ENCODE data around the gene SHISAL1.

SHISAL1 gene

GRCh38 chr22:44224166-44224565 is 88.6 kb downstream of the SHISAL1 start:
- no peak for DNase-seq

- DNase-seq = no peak
Measured at GRCh38 chr22:44221710-44222475, 90.9 kb downstream of the SHISAL1 start.

- DNase-seq = no peak
Measured at GRCh38 chr22:44220727-44221680, 91.7 kb downstream of the SHISAL1 start.

GRCh38 chr22:44219101-44219870 is 93.5 kb downstream of the SHISAL1 start:
- no peak for DNase-seq

GRCh38 chr22:44218071-44218470 is 94.7 kb downstream of the SHISAL1 start:
- DNase-seq = no peak

GRCh38 chr22:44217346-44217745 is 95.4 kb downstream of the SHISAL1 start:
- DNase-seq = no peak

GRCh38 chr22:44215287-44215686 is 97.5 kb downstream of the SHISAL1 start:
- no peak for DNase-seq

- no peak for DNase-seq
Measured at GRCh38 chr22:44214764-44215163, 98.0 kb downstream of the SHISAL1 start.

GRCh38 chr22:44214187-44214586 is 98.6 kb downstream of the SHISAL1 start:
- no peak for DNase-seq

GRCh38 chr22:44213489-44214043 is 99.2 kb downstream of the SHISAL1 start:
- no peak for DNase-seq

GRCh38 chr22:44212936-44213335 is 99.8 kb downstream of the SHISAL1 start:
- no peak for DNase-seq

GRCh38 chr22:44211946-44212930 is 100.5 kb downstream of the SHISAL1 start:
- DNase-seq = peak; percentile 45

- no peak for DNase-seq
Measured at GRCh38 chr22:44211256-44211945, 101.3 kb downstream of the SHISAL1 start.

GRCh38 chr22:44210722-44211121 is 102.0 kb downstream of the SHISAL1 start:
- no peak for DNase-seq

GRCh38 chr22:44209343-44209742 is 103.4 kb downstream of the SHISAL1 start:
- no peak for DNase-seq

- no peak for DNase-seq
Measured at GRCh38 chr22:44207981-44208317, 104.8 kb downstream of the SHISAL1 start.

GRCh38 chr22:44207173-44207980 is 105.4 kb downstream of the SHISAL1 start:
- DNase-seq = no peak

GRCh38 chr22:44206696-44207095 is 106.1 kb downstream of the SHISAL1 start:
- DNase-seq = no peak

GRCh38 chr22:44206330-44206645 is 106.5 kb downstream of the SHISAL1 start:
- no peak for DNase-seq
